NB4 (cell line): Measurements from ENCODE around the gene DDX4.

Experiments
- DNase-seq: peaks from one replicate; pipeline ENCODE4 v3.0.0; 2010; ENCODE audit warnings: low read depth
- H3K4me3 ChIP-seq: one replicate; pipeline ENCODE4 v1.5.1; 2011; ENCODE audit warnings: mild to moderate bottlenecking, low read depth, low read length, moderate library complexity
- MYC ChIP-seq: IDR thresholded peaks from 2 replicates; pipeline ENCODE4 v1.6.1; 2011; ENCODE audit warnings: low read depth, low read length
- POLR2A ChIP-seq: IDR thresholded peaks from 2 replicates; pipeline ENCODE4 v1.6.1; 2011; ENCODE audit warnings: mild to moderate bottlenecking; ENCODE audit not compliant: insufficient read length; ENCODE audit errors: extremely low read depth
- TF ChIP-seq, protein P1 (sequence below): IDR thresholded peaks from one replicate; pipeline ENCODE4 v1.5.1; 2012; ENCODE audit warnings: low read depth, low read length
- TF ChIP-seq, protein P2 (sequence below): IDR thresholded peaks from 2 replicates; pipeline ENCODE4 v1.6.1; 2011; ENCODE audit warnings: low read depth, low read length

DDX4 gene

DNA sequence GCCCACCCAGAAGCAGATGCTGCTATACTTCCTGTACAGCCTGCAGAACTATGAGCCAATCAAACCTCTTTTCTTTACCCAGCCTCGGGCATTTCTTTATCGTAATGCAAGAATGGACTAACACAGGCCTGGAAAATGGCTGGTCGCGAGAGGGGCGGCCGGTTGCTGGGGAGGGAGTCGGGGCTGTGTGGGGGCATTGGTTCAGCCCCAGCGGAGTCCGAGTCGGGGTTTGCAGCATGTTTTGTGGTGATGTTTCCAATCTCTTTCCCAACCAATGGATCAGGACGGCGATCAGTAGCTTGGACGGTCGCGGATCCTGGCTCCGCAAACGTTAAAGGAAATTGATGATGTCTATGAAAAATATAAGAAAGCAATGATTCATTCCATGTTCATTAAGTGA, 94.6 kb downstream of the DDX4 start:
- DNase-seq: no peak
- no peak for TF ChIP-seq MYC
- TF ChIP-seq, protein P1, sequence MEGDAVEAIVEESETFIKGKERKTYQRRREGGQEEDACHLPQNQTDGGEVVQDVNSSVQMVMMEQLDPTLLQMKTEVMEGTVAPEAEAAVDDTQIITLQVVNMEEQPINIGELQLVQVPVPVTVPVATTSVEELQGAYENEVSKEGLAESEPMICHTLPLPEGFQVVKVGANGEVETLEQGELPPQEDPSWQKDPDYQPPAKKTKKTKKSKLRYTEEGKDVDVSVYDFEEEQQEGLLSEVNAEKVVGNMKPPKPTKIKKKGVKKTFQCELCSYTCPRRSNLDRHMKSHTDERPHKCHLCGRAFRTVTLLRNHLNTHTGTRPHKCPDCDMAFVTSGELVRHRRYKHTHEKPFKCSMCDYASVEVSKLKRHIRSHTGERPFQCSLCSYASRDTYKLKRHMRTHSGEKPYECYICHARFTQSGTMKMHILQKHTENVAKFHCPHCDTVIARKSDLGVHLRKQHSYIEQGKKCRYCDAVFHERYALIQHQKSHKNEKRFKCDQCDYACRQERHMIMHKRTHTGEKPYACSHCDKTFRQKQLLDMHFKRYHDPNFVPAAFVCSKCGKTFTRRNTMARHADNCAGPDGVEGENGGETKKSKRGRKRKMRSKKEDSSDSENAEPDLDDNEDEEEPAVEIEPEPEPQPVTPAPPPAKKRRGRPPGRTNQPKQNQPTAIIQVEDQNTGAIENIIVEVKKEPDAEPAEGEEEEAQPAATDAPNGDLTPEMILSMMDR: no peak
- TF ChIP-seq, protein P2, sequence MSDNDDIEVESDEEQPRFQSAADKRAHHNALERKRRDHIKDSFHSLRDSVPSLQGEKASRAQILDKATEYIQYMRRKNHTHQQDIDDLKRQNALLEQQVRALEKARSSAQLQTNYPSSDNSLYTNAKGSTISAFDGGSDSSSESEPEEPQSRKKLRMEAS: no peak
- no peak overlapping the region for H3K4me3 ChIP-seq

DNA sequence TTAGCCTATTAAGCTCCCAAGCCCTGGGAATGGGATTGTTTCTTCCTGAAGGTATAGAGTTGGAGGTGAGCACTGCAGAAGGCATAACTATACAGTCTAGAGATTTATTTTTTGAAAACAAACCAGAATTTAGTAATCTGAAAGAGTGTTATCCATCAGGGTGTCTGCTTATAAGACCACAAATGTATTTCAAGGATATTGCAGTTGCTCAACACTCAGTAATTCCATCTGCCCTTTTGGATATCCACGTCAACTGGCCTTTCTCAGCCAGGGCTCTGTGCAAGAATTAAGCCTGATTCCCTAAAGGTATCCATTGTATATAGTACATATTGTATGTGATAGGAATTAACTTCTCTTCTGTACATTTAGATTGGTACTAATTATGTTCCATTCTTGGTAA, 98.3 kb downstream of the DDX4 start:
- DNase-seq: no peak
- TF ChIP-seq, protein P1: no peak
- TF ChIP-seq MYC (no peak), POLR2A (no peak)
- TF ChIP-seq, protein P2: no peak
- H3K4me3 ChIP-seq: no peak overlapping the region

DNA sequence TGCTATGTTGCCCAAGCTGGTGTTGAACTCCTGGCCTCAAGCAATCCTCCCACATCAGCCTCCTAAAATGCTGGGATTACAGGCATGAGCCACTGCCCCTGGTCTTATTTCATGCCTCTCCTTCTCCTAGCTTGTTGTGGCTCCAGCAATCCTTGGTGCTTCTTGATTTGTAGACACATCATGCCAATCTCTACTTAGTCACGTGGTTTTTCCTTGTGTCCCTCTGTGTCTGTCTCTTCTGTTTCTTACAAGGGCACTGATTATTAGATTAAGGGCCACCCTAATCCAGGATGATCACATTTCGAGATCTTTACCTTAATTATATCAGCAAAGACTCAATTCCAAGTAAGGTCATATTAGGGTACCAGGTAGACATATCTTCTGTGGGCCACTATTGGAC, 104.1 kb downstream of the DDX4 start:
- no peak for DNase-seq
- no peak overlapping the region for H3K4me3 ChIP-seq
- TF ChIP-seq MYC (no peak), POLR2A (no peak)
- TF ChIP-seq, protein P2: no peak
- TF ChIP-seq, protein P1: no peak

DNA sequence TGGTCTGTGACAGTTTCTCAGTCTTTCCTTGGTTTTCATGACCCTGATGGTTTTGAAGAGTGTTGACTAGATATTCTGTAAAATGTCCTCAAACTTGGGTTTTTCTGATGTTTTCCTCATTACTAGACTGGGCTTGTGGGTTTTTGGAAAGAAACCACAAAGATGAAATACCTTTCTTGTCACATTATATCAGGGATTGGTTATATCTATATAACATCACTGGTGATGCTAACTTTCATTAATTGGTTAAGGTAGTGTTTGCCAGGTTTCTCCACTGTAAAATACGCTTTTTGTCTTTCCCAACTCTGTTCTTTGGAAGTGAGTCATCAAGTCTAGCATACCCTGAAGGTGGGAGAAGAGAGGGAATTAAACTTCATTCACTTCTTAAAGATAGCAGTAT, 110.0 kb downstream of the DDX4 start:
- H3K4me3 ChIP-seq: no peak overlapping the region
- DNase-seq: no peak
- TF ChIP-seq POLR2A (no peak), MYC (no peak)
- TF ChIP-seq, protein P1: no peak
- TF ChIP-seq, protein P2: no peak

DNA sequence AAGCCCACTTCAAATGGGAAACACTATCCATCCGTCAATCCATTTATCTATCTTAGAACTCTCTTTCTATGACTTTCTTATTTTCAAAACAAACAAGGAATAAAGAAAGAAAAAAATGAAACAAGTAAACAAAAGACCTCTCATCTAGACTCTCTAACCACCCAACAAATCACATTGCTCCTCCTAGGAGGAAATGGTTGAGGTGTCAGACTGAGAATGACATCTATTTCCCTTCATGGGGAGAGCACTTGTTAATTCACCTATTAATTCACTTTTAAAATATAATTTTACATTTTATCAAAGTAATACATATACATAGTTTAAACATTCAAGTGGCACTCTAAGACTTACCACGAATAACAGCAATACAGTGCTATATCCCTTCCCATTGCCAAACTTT, 110.9 kb downstream of the DDX4 start:
- H3K4me3 ChIP-seq: no peak overlapping the region
- no peak for DNase-seq
- TF ChIP-seq POLR2A (no peak), MYC (no peak)
- TF ChIP-seq, protein P2: no peak
- TF ChIP-seq, protein P1: no peak
